IMR-90 (cell line): Measurements from ENCODE around the gene MATK.

ENCODE experiments used
- CEBPB ChIP-seq: IDR thresholded peaks from 2 replicates; pipeline ENCODE4 v1.6.1; 2012; ENCODE audit warnings: low read depth, low read length, improper control_type of control experiment
- CTCF ChIP-seq: conservative IDR thresholded peaks from 2 replicates; pipeline ENCODE4 v1.5.1; 2012; ENCODE audit warnings: mild to moderate bottlenecking, low read depth, low read length, improper control_type of control experiment
- POLR2A ChIP-seq: IDR thresholded peaks from 2 replicates; pipeline ENCODE4 v1.6.1; 2012; ENCODE audit warnings: mild to moderate bottlenecking, low read depth, low read length
- RFX5 ChIP-seq: IDR thresholded peaks from 2 replicates; pipeline ENCODE4 v1.8.0; 2012; ENCODE audit warnings: low read depth, mild to moderate bottlenecking, low read length, moderate library complexity

- no peak for TF ChIP-seq POLR2A
- TF ChIP-seq CTCF, result no peak
- no peak for TF ChIP-seq RFX5
- TF ChIP-seq CEBPB, result no peak
Measured at GRCh38 chr19:3771000-3771905, 14.9 kb downstream of the MATK start.
